CD8-positive, alpha-beta memory T cell (primary cell): ENCODE data around the gene PIP4K2B. TPM values are rescaled to one million over a fixed set of nuclear protein-coding genes. Genes with fewer than 3 reads are reported as not detected.
A peak's percentile ranks its signal among the peaks of the same experiment; 100 is the strongest.

Experiments used
- CTCF ChIA-PET: fragments of 350-600 bp; sonication (Branson Sonifier 250); formaldehyde crosslinking; loops from one replicate; lab custom pipeline; 2021; ENCODE audit warnings: antibody characterized with exemption; lab: Charles Lee
- POLR2A ChIA-PET: fragments of 350-600 bp; sonication (Branson Sonifier 250); formaldehyde crosslinking; loops from one replicate; lab custom pipeline; 2021; ENCODE audit warnings: antibody characterized with exemption; lab: Charles Lee
- DNase-seq, 5 donors: peaks; one replicate each; pipeline versions ENCODE4 v3.0.0 to v3.0.0-alpha.2; 2020 to 2022; ENCODE audit warnings: mixed read lengths in 1 of 5
- H3K27ac ChIP-seq: one replicate; pipeline ENCODE4 v1.7.0; 2013; ENCODE audit warnings: low read depth, mild to moderate bottlenecking, low read length, moderate library complexity
- H3K27me3 ChIP-seq: 2 replicates; pipeline ENCODE4 v1.7.0; 2013; ENCODE audit warnings: low read length, mild to moderate bottlenecking; ENCODE audit not compliant: insufficient read depth, poor library complexity, severe bottlenecking
- H3K36me3 ChIP-seq: 2 replicates; pipeline ENCODE4 v1.7.0; 2013; ENCODE audit warnings: mild to moderate bottlenecking, low read length, moderate library complexity; ENCODE audit not compliant: insufficient read depth
- H3K4me1 ChIP-seq: 2 replicates; pipeline ENCODE4 v1.7.0; 2013; ENCODE audit warnings: mild to moderate bottlenecking, low read length, moderate library complexity; ENCODE audit not compliant: insufficient read depth
- H3K4me3 ChIP-seq: 2 replicates; pipeline ENCODE4 v1.7.0; 2013; ENCODE audit warnings: mild to moderate bottlenecking, low read length
- H3K9me3 ChIP-seq: 2 replicates; pipeline ENCODE4 v1.7.0; 2013; ENCODE audit warnings: mild to moderate bottlenecking, low read length
- H3K27ac Mint-ChIP-seq, 8 donors: one replicate each; pipeline ENCODE4 v1.8.0; 2020 to 2021; ENCODE audit warnings: mixed read lengths in 8 of 8, mild to moderate bottlenecking in 6 of 8, inconsistent platforms in 3 of 8, moderate library complexity in 3 of 8
- H3K27me3 Mint-ChIP-seq, 2 donors: one replicate each; pipeline ENCODE4 v1.8.0; 2020 to 2021; ENCODE audit warnings: mixed read lengths in 2 of 2, mild to moderate bottlenecking in 1 of 2, moderate library complexity in 1 of 2
- H3K36me3 Mint-ChIP-seq, 3 donors: one replicate each; pipeline ENCODE4 v1.8.0; 2020 to 2021; ENCODE audit warnings: mixed read lengths in 3 of 3, inconsistent platforms in 1 of 3, mild to moderate bottlenecking in 1 of 3
- H3K4me1 Mint-ChIP-seq, 3 donors: one replicate each; pipeline ENCODE4 v1.8.0; 2020 to 2021; ENCODE audit warnings: mixed read lengths in 3 of 3, inconsistent platforms in 1 of 3, mild to moderate bottlenecking in 1 of 3
- H3K4me3 Mint-ChIP-seq, 7 donors: one replicate each; pipeline ENCODE4 v1.8.0; 2020 to 2021; ENCODE audit warnings: mixed read lengths in 7 of 7, mild to moderate bottlenecking in 6 of 7, moderate library complexity in 4 of 7, inconsistent platforms in 2 of 7
- H3K9me3 Mint-ChIP-seq, 5 donors: one replicate each; pipeline ENCODE4 v1.8.0; 2020 to 2022; ENCODE audit warnings: mixed read lengths in 5 of 5, mild to moderate bottlenecking in 3 of 5, moderate library complexity in 2 of 5, inconsistent platforms in 1 of 5
- polyA plus RNA-seq: library from polyadenylated mRNA; unstranded; fragments of 300-500 nt; fragmentation: Illumina TruSeq; gene quantifications from one replicate; pipeline ENCODE4 v1.2.3, GENCODE V29; 2021
- total RNA-seq, 2 experiments: library from RNA; stranded (reverse); gene quantifications; one replicate each; pipeline ENCODE4 v1.2.3, GENCODE V29; 2021

Gene PIP4K2B
- total and polyA plus RNA-seq, 3 experiments from 2014 or later, result 17.4 to 44.6 (median 43.4) TPM

DNA sequence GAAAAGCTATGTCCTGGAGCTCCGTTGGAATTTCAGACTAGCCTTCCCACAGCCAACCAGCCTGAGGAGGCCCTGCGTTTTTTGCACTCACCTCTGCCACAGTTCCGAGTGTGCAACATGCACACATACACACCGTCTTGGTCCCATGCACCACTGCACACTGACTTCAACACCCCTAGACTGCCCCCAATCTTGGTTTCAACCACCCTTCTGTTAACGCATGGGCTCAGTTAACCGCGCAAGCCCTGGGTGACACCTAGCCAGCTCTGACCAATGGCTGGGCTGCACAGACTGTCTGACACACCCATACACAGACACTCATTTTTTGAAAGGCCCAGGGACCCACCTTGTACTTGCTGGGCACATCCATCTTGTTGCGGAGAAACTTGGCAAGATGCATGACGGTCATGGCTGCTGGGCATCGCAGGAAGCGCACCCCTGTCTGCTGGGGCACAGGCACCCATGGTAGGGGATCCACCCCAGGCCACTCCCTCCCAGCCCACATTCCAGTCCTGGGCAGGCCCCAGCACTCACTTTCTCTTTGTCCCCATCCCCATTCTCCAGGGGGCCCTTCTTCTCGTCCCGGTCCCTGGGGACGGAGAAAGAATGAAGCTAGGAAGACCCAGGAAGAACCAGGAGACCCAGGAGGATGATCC, 61.2 kb downstream of the PIP4K2B start:
- Mint-ChIP-seq H3K4me3 (no peak overlapping the region), H3K4me1 (peaks cover 13 to 23% (median 17%) of the 10 kb centered on the region in 3 donors), H3K27me3 (peaks cover 3 to 13% of the 10 kb centered on the region in 2 donors), H3K36me3 (peaks cover 0 to 4% (median 0%) of the 10 kb centered on the region in 3 donors), H3K27ac (no peak overlapping the region), H3K9me3 (no peaks in the 10 kb centered on the region)
- no peak for DNase-seq
- H3K27me3 ChIP-seq, result no peaks in the 10 kb centered on the region
- H3K36me3 ChIP-seq, result no peaks in the 10 kb centered on the region
- H3K27ac ChIP-seq, result no peak overlapping the region
- peaks cover 13% of the 10 kb centered on the region for H3K4me1 ChIP-seq
- H3K4me3 ChIP-seq, result no peak overlapping the region
- ChIA-PET POLR2A (no interaction called here), CTCF (interaction anchor here (2.0 to 5.4 kb wide), 2 partner anchors 62 to 180 kb away, joined by 9 to 140 read pairs; partner anchors contain the start of gene EPOP)
- H3K9me3 ChIP-seq, result no peaks in the 10 kb centered on the region

DNA sequence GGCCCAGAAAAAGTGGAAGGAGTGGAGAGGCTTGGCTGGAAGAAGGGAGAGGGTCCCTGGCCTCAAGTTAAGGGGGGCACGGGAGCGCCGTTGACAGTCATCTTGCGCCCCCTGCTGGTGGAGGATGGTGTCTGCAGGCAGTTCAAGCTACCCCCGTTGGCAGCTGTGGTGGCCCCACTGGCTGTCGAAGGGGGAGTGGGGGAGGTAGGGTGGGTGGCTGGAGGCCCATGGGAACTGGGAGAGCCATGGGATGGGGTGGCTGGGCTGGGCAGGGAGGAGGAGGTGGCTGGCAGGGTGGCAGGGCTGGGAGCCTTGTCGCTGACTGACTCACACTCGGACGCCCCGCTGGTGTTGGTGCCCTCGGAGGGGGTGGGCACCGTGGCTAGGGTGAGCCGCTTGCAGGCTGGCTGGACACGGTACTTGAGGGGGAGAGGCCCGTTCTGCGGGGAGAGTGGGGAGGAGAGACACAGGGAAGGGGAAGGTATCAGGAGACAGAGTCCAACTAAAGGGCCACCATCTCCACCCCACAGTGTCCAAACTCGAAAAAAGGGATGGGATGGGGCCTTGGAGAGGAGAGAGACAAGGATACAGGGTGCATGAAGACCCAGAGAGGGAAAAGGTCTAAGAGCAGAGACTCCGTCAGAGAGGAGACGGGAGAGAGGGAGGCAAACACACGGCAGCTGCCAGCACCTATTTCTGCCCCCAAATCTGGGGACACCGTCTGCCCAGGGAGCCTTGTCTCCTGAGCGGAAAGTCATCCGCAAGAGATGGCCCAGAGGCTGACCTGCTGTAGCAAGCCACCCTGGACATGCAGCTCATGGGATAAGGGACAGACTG, 64.0 kb downstream of the PIP4K2B start:
- H3K27ac ChIP-seq, result no peak overlapping the region
- H3K36me3 ChIP-seq, result no peaks in the 10 kb centered on the region
- no peaks in the 10 kb centered on the region for H3K9me3 Mint-ChIP-seq
- peak overlapping the region in 2 of 8 donors; percentile 26 to 99 for H3K27ac Mint-ChIP-seq
- H3K9me3 ChIP-seq, result no peaks in the 10 kb centered on the region
- no peaks in the 10 kb centered on the region for H3K27me3 ChIP-seq
- H3K36me3 Mint-ChIP-seq, result peaks cover 0 to 16% (median 2%) of the 10 kb centered on the region in 3 donors
- DNase-seq, result peak; percentile 59 to 83 (median 72)
- peaks cover 38 to 51% (median 42%) of the 10 kb centered on the region in 3 donors for H3K4me1 Mint-ChIP-seq
- ChIA-PET POLR2A (interaction anchor here (0.5 to 1.2 kb wide), 8 partner anchors 16 to 177 kb away, joined by 3 to 5 read pairs (median 3); partner anchors contain the start of gene PIP4K2B), CTCF (interaction anchor here (0.8 to 5.4 kb wide), 24 partner anchors 10 to 418 kb away, joined by 3 to 140 read pairs (median 5); partner anchors contain the start of genes CWC25, EPOP, PCGF2 and PSMB3)
- no peak overlapping the region for H3K4me3 ChIP-seq
- peaks cover 23% of the 10 kb centered on the region for H3K4me1 ChIP-seq
- peak overlapping the region in 1 of 7 donors; percentile 22 for H3K4me3 Mint-ChIP-seq
- no peaks in the 10 kb centered on the region for H3K27me3 Mint-ChIP-seq

DNA sequence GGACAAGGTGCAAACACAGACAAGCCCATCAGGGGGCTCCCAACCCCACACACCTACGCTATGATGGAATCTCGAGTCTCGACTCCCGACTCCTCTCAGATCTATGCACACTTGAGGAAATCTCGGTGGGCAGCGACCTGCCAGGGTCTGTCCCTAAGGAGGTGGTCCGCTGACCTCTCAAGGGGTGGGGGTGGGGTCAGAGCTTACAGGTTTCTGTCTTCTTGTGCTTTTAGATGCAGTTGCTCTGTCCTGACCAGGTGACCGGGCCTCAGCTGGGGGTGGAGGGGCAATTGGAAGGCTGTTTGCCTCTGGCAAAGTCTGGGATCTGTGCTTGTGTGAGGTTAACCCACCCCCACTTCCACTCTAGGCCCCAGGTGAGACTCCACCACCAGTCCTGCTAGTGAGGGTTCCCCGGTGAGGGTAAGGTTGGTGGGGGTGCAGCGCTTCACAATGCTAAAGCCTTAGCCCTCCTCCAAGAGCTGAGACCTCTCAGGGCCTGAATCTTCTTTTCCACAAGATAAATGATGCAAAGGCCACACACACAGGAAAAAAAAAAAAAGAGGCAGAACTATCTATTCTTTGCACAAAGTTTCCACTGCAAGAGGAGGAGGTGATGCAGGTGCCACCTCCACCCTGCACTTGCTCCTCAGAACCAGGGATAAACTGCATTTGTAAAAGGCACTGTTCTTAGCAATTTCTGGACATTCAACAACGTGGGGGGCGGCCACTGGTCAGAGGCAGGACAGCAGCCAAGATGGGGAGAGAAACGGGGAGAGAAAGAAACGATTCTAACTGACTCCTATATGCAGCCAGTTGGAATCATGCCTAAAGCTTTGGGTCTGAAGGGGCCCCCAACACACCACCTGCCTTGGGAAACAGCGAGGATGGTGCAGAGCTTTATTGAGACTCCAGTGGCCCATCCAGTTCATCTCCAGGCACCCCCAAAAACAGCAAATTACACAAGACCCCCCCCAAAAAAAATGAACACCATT, 65.1 kb downstream of the PIP4K2B start:
- CTCF ChIA-PET, result interaction anchor here (0.8 to 5.4 kb wide), 21 partner anchors 8 to 438 kb away, joined by 3 to 140 read pairs (median 5); partner anchors contain the start of genes CWC25, EPOP, PCGF2 and PSMB3
- peaks cover 0 to 16% (median 2%) of the 10 kb centered on the region in 3 donors for H3K36me3 Mint-ChIP-seq
- peak overlapping the region in 1 of 7 donors; percentile 38 for H3K4me3 Mint-ChIP-seq
- Histone ChIP-seq H3K27me3 (no peaks in the 10 kb centered on the region), H3K4me1 (peaks cover 28% of the 10 kb centered on the region), H3K36me3 (no peaks in the 10 kb centered on the region), H3K4me3 (no peak overlapping the region), H3K9me3 (no peaks in the 10 kb centered on the region), H3K27ac (no peak overlapping the region)
- H3K27me3 Mint-ChIP-seq, result no peaks in the 10 kb centered on the region
- POLR2A ChIA-PET, result interaction anchor here (0.5 to 1.2 kb wide), 8 partner anchors 17 to 176 kb away, joined by 3 to 5 read pairs (median 3); partner anchors contain the start of genes MLLT6 and PIP4K2B
- peaks cover 41 to 55% (median 45%) of the 10 kb centered on the region in 3 donors for H3K4me1 Mint-ChIP-seq
- peak in 1 of 5 donors; percentile 29 for DNase-seq
- H3K9me3 Mint-ChIP-seq, result no peaks in the 10 kb centered on the region
- H3K27ac Mint-ChIP-seq, result peak overlapping the region in 7 of 8 donors; percentile 1 to 99 (median 61)

DNA sequence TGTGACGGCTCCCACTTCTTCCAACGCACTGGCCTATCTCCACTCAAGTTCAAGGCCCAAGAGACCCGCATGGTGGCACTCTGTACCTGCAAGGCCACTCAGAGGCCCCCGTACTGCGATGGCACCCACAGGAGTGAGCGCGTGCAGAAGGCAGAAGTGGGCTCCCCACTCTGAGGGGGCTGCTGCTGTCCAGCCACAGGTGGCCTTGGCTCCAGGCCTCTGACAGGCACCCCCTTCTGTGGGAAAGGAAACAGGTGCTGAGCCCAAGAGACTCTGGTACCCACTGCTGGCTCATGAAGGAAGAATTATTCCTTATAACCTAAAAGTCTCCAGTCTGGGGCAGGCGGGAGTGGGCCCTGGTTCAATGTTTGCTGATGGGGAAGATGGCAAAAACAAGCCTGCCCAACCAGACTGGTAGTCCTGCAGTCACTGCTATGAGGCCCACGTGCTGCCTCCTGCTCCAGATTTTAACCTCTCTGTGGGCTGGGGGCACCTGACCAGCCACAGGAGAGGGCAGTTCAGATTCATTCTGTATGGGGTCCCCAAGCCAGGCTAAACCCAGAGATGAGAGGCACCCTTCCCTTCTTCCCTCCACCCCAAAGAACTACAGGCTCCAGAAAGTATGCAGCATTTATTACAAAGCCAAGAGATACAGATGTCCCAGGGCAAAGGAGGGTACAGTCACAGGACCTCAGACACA, 65.9 kb downstream of the PIP4K2B start:
- no peak overlapping the region for H3K27ac ChIP-seq
- Mint-ChIP-seq H3K4me1 (peaks cover 50 to 64% (median 54%) of the 10 kb centered on the region in 3 donors), H3K27me3 (no peaks in the 10 kb centered on the region), H3K36me3 (peaks cover 0 to 16% (median 2%) of the 10 kb centered on the region in 3 donors), H3K9me3 (no peaks in the 10 kb centered on the region), H3K4me3 (peak overlapping the region in 1 of 7 donors; percentile 38), H3K27ac (peak overlapping the region in 7 of 8 donors; percentile 24 to 99 (median 64))
- ChIA-PET POLR2A (interaction anchor here (1.2 kb wide), 1 partner anchor 28 kb away, joined by 5 read pairs; the partner anchor contains the start of gene MLLT6), CTCF (interaction anchor here (1.9 to 5.4 kb wide), 8 partner anchors 12 to 174 kb away, joined by 7 to 140 read pairs (median 13); partner anchors contain the start of genes EPOP and PCGF2)
- H3K27me3 ChIP-seq, result no peaks in the 10 kb centered on the region
- no peaks in the 10 kb centered on the region for H3K36me3 ChIP-seq
- H3K9me3 ChIP-seq, result no peaks in the 10 kb centered on the region
- no peak for DNase-seq
- no peak overlapping the region for H3K4me3 ChIP-seq
- H3K4me1 ChIP-seq, result peaks cover 36% of the 10 kb centered on the region

DNA sequence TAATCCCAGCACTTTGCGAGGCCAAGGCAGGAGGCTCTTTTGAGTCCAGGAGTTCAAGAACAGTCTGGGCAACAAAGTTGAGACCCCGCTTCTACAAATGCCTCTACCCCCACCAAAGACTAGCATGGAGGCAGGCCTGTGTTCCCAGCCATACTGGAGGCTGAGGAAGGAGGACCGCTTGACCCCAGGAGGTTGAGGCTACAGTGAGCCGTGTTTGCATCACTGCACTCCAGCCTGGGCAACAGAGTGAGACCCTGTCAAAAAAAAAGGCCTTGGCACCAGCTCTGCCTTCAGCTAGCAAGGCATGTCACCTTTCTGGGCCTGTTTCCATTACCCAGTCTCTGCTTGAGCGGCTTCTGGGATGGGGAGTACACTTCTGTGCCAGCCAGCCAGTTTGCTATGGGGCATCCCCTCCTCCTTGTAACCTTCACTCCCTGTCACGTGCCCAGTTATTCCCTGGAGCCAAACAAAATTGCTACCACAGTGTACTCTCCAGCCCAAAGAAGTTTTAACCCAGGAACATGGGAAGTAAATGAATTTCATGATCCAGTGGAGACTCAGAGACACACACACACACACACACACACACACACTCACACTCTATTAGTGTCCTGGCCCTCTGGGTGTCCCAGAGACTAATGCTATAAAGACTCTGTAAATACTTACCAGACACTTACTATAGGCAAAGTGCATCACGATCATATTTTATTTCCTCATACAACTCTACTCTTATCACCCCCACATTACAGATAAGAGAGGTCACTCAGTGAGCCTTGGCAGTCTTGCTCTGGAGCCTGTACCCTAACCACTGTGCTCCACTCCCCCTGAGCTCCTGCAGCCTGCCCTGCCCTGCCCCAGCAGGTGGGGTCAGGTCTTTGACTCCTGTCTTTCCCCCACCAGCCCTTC, 66.7 kb downstream of the PIP4K2B start:
- peaks cover 0 to 16% (median 2%) of the 10 kb centered on the region in 3 donors for H3K36me3 Mint-ChIP-seq
- peak overlapping the region in 6 of 7 donors; percentile 68 to 100 (median 94) for H3K4me3 Mint-ChIP-seq
- Histone ChIP-seq H3K4me1 (peaks cover 44% of the 10 kb centered on the region), H3K36me3 (no peaks in the 10 kb centered on the region), H3K4me3 (no peak overlapping the region), H3K27ac (no peak overlapping the region), H3K27me3 (no peaks in the 10 kb centered on the region), H3K9me3 (no peaks in the 10 kb centered on the region)
- peak overlapping the region; percentile 61 to 99 (median 94) for H3K27ac Mint-ChIP-seq
- H3K27me3 Mint-ChIP-seq, result no peaks in the 10 kb centered on the region
- ChIA-PET CTCF (interaction anchor here (2.1 to 2.7 kb wide), 2 partner anchors 55 to 174 kb away, joined by 11 to 17 read pairs; no protein-coding TSS in a partner anchor), POLR2A (no interaction called here)
- no peaks in the 10 kb centered on the region for H3K9me3 Mint-ChIP-seq
- DNase-seq, result no peak
- peaks cover 58 to 72% (median 62%) of the 10 kb centered on the region in 3 donors for H3K4me1 Mint-ChIP-seq
